ENCODE data around the gene VSNL1.

DNA sequence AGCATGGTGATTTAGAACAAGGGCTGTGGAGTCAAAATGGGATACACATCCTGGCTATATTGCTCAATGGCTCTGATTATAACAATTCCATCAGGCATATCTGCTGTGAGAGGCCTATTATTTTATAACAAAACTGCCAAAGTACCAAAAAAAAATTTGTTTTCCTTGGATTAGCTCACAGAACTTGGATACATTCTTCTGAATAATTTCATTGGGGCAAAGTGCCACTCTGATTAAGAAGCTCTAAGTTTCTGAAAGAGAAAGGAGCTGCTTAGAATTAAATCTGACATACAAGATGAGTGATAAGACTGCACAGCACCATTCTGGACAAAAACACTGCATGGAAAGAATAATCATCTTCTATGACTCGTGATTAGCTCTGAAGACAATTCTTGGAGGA is 127.4 kb downstream of the VSNL1 start:
- no peak for TF ChIP-seq EZH2 (IDR thresholded peaks at IDR 0.05; ENCODE audit: low read length, unreplicated experiment)
- TF ChIP-seq, protein P1, sequence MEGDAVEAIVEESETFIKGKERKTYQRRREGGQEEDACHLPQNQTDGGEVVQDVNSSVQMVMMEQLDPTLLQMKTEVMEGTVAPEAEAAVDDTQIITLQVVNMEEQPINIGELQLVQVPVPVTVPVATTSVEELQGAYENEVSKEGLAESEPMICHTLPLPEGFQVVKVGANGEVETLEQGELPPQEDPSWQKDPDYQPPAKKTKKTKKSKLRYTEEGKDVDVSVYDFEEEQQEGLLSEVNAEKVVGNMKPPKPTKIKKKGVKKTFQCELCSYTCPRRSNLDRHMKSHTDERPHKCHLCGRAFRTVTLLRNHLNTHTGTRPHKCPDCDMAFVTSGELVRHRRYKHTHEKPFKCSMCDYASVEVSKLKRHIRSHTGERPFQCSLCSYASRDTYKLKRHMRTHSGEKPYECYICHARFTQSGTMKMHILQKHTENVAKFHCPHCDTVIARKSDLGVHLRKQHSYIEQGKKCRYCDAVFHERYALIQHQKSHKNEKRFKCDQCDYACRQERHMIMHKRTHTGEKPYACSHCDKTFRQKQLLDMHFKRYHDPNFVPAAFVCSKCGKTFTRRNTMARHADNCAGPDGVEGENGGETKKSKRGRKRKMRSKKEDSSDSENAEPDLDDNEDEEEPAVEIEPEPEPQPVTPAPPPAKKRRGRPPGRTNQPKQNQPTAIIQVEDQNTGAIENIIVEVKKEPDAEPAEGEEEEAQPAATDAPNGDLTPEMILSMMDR (conservative IDR thresholded peaks at IDR 0.05; ENCODE audit: low read depth, low read length) = no peak
